Esophagus muscularis mucosa (tissue), 4 donors: ENCODE measurements around the gene HM13.

Source experiments
- CTCF ChIP-seq, 3 experiments: fragments of 200-600 bp in 2 of 3; fragments of 450-650 bp in 1 of 3; sonication (generic) in 2 of 3; IDR thresholded peaks; one replicate each; pipeline ENCODE4 v1.5.1; 2017 to 2019; ENCODE audit warnings: antibody characterized with exemption in 3 of 3, mild to moderate bottlenecking in 2 of 3, moderate library complexity in 1 of 3
- EP300 ChIP-seq: sonication (generic); formaldehyde crosslinking; IDR thresholded peaks from one replicate; pipeline ENCODE4 v1.6.1; 2017; ENCODE audit warnings: antibody characterized with exemption
- POLR2A ChIP-seq: fragments of 450-650 bp; IDR thresholded peaks from one replicate; pipeline ENCODE4 v1.6.1; 2017; ENCODE audit warnings: antibody characterized with exemption, moderate library complexity, mild to moderate bottlenecking, low read depth
- POLR2AphosphoS5 ChIP-seq, 2 donors: sonication (generic); formaldehyde crosslinking; IDR thresholded peaks; one replicate each; pipeline ENCODE4 v1.6.1; 2017; ENCODE audit warnings: antibody characterized with exemption in 2 of 2

- TF ChIP-seq CTCF (IDR thresholded peaks at IDR 0.05) (no peak), POLR2AphosphoS5 (IDR thresholded peaks at IDR 0.05) (no peak), EP300 (no peak), POLR2A (no peak)
Observed at GRCh38 chr20:31596831-31597480, 82.7 kb downstream of the HM13 start.
